NCI-H128 (cell line): ENCODE results near the gene STX16.
"Not testable (repeated sequence)": the region's sequence is repeated elsewhere in the genome, so short reads cannot be mapped to it uniquely, and the experiment has no call there.

ENCODE experiments used
- DNase-seq: peaks from one replicate; lab custom pipeline; 2025; ENCODE audit not compliant: unreplicated experiment; lab: John Stamatoyannopoulos, UW

Gene STX16

GRCh38 chr20:58719971-58720371, 68.9 kb downstream of the STX16 start:
- no peak for DNase-seq

DNA sequence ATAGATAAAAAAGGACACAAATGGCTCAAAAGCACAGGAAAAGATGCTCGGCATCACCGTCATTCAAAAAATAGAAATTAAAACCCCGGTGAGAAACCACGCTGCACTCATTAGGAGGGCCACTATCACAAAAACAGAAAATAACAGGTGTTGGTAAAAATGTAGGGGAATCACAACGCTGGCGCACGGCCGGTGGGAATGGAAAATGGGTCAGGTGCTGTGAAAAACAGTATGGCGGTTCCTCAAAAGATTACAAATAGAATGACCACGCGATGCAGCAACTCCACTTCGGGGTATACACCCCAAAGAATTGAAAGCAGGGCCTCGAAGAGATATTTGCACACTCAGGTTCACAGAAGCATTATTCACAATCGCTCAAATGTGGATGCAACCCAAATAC, 69.8 kb downstream of the STX16 start:
- DNase-seq: no peak

- no peak for DNase-seq
Measured at GRCh38 chr20:58721951-58722778, 71.1 kb downstream of the STX16 start.

DNA sequence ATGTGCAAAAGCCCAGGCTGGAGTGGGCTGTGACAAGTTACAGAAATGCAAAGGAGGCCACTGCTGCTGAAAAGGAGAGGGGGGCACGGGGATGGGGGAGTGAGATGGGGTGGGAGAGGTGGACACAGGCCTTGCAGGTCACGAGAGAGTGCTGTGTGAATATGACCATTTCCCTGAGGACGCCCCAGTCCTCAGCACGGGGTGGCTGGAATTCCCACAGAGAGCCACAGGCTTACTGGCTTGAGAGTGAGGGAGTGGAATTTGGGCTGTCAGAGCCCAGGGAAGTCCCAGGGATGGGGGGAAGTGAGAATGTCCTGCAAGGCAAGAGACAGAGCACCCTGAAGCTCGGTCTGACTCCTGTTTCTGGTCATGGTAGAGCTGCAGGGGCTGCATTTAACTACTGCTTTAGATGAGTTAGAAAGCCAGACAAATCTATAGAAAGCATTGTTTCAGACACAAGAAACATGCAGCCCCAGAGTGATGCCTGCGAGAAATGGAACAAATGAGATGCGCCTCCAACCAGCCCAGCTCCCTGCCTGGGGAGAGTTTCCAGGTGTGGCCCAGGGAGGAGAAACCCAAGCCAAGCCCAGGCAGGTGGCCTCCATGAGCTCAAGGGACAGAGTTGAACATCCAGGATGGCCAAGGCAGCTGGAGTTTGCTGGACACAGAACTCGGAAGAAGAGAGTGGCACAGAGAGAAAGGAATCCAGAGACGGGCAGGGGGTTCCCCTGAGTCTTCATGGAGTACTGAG, 72.0 kb downstream of the STX16 start:
- no peak for DNase-seq

GRCh38 chr20:58723628-58723984, 72.5 kb downstream of the STX16 start:
- no peak for DNase-seq

DNA sequence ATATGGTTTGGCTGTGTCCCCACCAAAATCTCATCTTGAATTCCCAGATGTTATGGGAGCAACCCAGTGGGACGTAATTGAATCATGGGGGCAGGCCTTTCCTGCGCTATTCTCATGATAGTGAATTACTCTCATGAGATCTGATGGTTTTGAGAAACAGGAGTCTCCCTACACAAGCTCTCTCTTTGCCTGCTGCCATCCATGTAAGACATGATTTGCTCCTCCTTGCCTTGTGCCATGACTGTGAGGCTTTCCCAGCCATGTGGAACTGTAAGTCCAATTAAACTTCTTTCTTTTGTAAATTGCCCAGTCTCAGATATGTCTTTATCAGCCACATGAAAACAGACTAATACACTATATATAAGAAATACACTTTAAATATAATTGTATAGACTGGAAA, 75.1 kb downstream of the STX16 start:
- not testable (repeated sequence) for DNase-seq
